Tibial nerve (tissue), 4 donors: ENCODE data around the gene MFGE8. TPM values are rescaled to one million over a fixed set of nuclear protein-coding genes. Genes with fewer than 3 reads are reported as not detected.
A peak's percentile ranks its signal among the peaks of the same experiment; 100 is the strongest.
"Not testable (repeated sequence)": the region's sequence is repeated elsewhere in the genome, so short reads cannot be mapped to it uniquely, and the experiment has no call there.

Source experiments
- DNase-seq, 2 donors: peaks; one replicate each; pipeline ENCODE4 v3.0.0-alpha.2; 2019; ENCODE audit warnings: low spot score in 2 of 2
- H3K27ac ChIP-seq, 4 donors: fragments of 200-600 bp; sonication (generic) in 3 of 4; one replicate each; pipeline ENCODE4 v1.5.1; 2017 to 2019; ENCODE audit warnings: mild to moderate bottlenecking in 1 of 4
- H3K27me3 ChIP-seq, 2 donors: fragments of 200-600 bp; sonication (generic) in 1 of 2; one replicate each; pipeline versions ENCODE4 v1.5.1 to v1.6.0; 2017 to 2019
- H3K36me3 ChIP-seq, 3 donors: fragments of 200-600 bp; sonication (generic); one replicate each; pipeline ENCODE4 v1.5.1; 2018 to 2019
- H3K4me1 ChIP-seq, 4 donors: fragments of 200-600 bp; sonication (generic) in 3 of 4; one replicate each; pipeline ENCODE4 v1.5.1; 2017 to 2019
- H3K4me3 ChIP-seq, 4 donors: fragments of 200-600 bp; sonication (generic) in 3 of 4; one replicate each; pipeline ENCODE4 v1.5.1; 2017 to 2019; ENCODE audit warnings: mild to moderate bottlenecking in 1 of 4, moderate library complexity in 1 of 4
- H3K9me3 ChIP-seq, 4 donors: fragments of 200-600 bp; sonication (generic) in 3 of 4; one replicate each; pipeline ENCODE4 v1.5.1; 2017 to 2019
- CTCF ChIP-seq, 5 experiments: fragments of 200-600 bp in 3 of 5; fragments of 450-650 bp in 2 of 5; sonication (generic) in 3 of 5; IDR thresholded peaks; one replicate each; pipeline ENCODE4 v1.5.1; 2016 to 2019; ENCODE audit warnings: antibody characterized with exemption in 5 of 5, mild to moderate bottlenecking in 3 of 5, moderate library complexity in 2 of 5
- EP300 ChIP-seq, 2 donors: sonication (generic); formaldehyde crosslinking; IDR thresholded peaks; one replicate each; pipeline ENCODE4 v1.6.1; 2017; ENCODE audit warnings: antibody characterized with exemption in 2 of 2, mild to moderate bottlenecking in 1 of 2
- POLR2A ChIP-seq, 2 donors: fragments of 450-650 bp; IDR thresholded peaks; one replicate each; pipeline ENCODE4 v1.6.1; 2017; ENCODE audit warnings: antibody characterized with exemption in 2 of 2, mild to moderate bottlenecking in 2 of 2, moderate library complexity in 2 of 2
- WGBS, 2 donors: methylation state at CpG; one replicate each; pipeline ENCODE4 v1.1.5; 2018; 5-methylcytosine and 5-hydroxymethylcytosine counted together
- total RNA-seq, 4 donors: library from RNA; depleted of rRNA; stranded (reverse); fragments of >200 nt; gene quantifications; one replicate each; pipeline ENCODE4 v1.1.0, GENCODE V29; 2016

MFGE8 gene
- total RNA-seq, 4 donors from 2014 or later = 349 to 553 (median 488) TPM

- WGBS, 2 donors = 87 to 95% methylated on average over 2 of the region's 2 CpGs
- Histone ChIP-seq H3K27ac (no peak overlapping the region), H3K36me3 (no peaks in the 10 kb centered on the region), H3K9me3 (no peaks in the 10 kb centered on the region), H3K27me3 (no peaks in the 10 kb centered on the region), H3K4me3 (no peak overlapping the region), H3K4me1 (no peaks in the 10 kb centered on the region)
- no peak for DNase-seq
- TF ChIP-seq CTCF (IDR thresholded peaks at IDR 0.05) (no peak), POLR2A (IDR thresholded peaks at IDR 0.05) (no peak), EP300 (IDR thresholded peaks at IDR 0.05) (no peak)
Observed at GRCh38 chr15:88939486-88939806, 26.3 kb upstream of the MFGE8 start.

- TF ChIP-seq CTCF (IDR thresholded peaks at IDR 0.05) = no peak
- no peak for TF ChIP-seq POLR2A (IDR thresholded peaks at IDR 0.05)
- no peak for TF ChIP-seq EP300 (IDR thresholded peaks at IDR 0.05)
- 91% methylated on average over 15 of the region's 15 CpGs for whole genome bisulfite sequencing, 2 donors
- no peak overlapping the region for H3K27ac ChIP-seq
- DNase-seq = no peak
- H3K27me3 ChIP-seq = no peaks in the 10 kb centered on the region
- H3K9me3 ChIP-seq = no peaks in the 10 kb centered on the region
- H3K36me3 ChIP-seq = no peaks in the 10 kb centered on the region
- no peak overlapping the region for H3K4me3 ChIP-seq
- H3K4me1 ChIP-seq = peaks cover 0 to 3% (median under 1%) of the 10 kb centered on the region in 4 donors
Observed at GRCh38 chr15:88938802-88939485, 25.8 kb upstream of the MFGE8 start.

GRCh38 chr15:88934449-88934848, 21.3 kb upstream of the MFGE8 start:
- not testable (repeated sequence) for DNase-seq, H3K9me3 ChIP-seq, H3K27me3 ChIP-seq, H3K4me3 ChIP-seq, H3K36me3 ChIP-seq, H3K27ac ChIP-seq
- 86 to 92% methylated on average over 4 of the region's 4 CpGs for WGBS, 2 donors
- peaks cover 0 to 26% (median 11%) of the 10 kb centered on the region in 4 donors for H3K4me1 ChIP-seq

- TF ChIP-seq EP300 (IDR thresholded peaks at IDR 0.05) (no peak), POLR2A (IDR thresholded peaks at IDR 0.05) (no peak), CTCF (IDR thresholded peaks at IDR 0.05) (no peak)
- no peak overlapping the region for H3K4me3 ChIP-seq
- DNase-seq = no peak
- 35 to 42% methylated on average over 1 of the region's 1 CpG for WGBS, 2 donors
- H3K27ac ChIP-seq = peak overlapping the region; percentile 11 to 78 (median 35)
- H3K9me3 ChIP-seq = peaks cover 0 to 7% (median 0%) of the 10 kb centered on the region in 4 donors
- no peaks in the 10 kb centered on the region for H3K27me3 ChIP-seq
- H3K4me1 ChIP-seq = peaks cover 0 to 26% (median 11%) of the 10 kb centered on the region in 4 donors
- no peaks in the 10 kb centered on the region for H3K36me3 ChIP-seq
Observed at GRCh38 chr15:88932875-88933330, 19.7 kb upstream of the MFGE8 start.

- DNase-seq = no peak
- peaks cover 0 to 26% (median 11%) of the 10 kb centered on the region in 4 donors for H3K4me1 ChIP-seq
- TF ChIP-seq CTCF (IDR thresholded peaks at IDR 0.05) = no peak
- peak in 1 of 2 donors; percentile 5 for TF ChIP-seq EP300 (IDR thresholded peaks at IDR 0.05)
- peaks cover 0 to 9% (median 0%) of the 10 kb centered on the region in 4 donors for H3K9me3 ChIP-seq
- 23 to 30% methylated on average over 4 of the region's 4 CpGs for WGBS, 2 donors
- H3K27ac ChIP-seq = peak overlapping the region; percentile 5 to 78 (median 34)
- no peaks in the 10 kb centered on the region for H3K27me3 ChIP-seq
- H3K4me3 ChIP-seq = no peak overlapping the region
- H3K36me3 ChIP-seq = no peaks in the 10 kb centered on the region
Observed at GRCh38 chr15:88932271-88932874, 19.2 kb upstream of the MFGE8 start.
